ENCODE results near the gene OR2T35.
A peak's percentile ranks its signal among the peaks of the same experiment; 100 is the strongest.

OR2T35 gene

GRCh38 chr1:248625166-248625565 is 19.9 kb downstream of the OR2T35 start:
- no peak overlapping the region for H3K4me3 ChIP-seq (ENCODE audit: low read depth, low read length)
- no peak for TF ChIP-seq CTCF (IDR thresholded peaks at IDR 0.05; ENCODE audit: control insufficient read depth, extremely low read depth, insufficient read depth)
- DNase-seq (ENCODE audit: low read depth), result no peak

- H3K4me3 ChIP-seq (ENCODE audit: low read depth, low read length), result no peak overlapping the region
- peak; percentile 15 for DNase-seq (ENCODE audit: low read depth)
- TF ChIP-seq CTCF (IDR thresholded peaks at IDR 0.05; ENCODE audit: control insufficient read depth, extremely low read depth, insufficient read depth), result peak; percentile 44
Observed at GRCh38 chr1:248622570-248623001, 22.5 kb downstream of the OR2T35 start.

GRCh38 chr1:248621770-248622169 is 23.3 kb downstream of the OR2T35 start:
- H3K4me3 ChIP-seq (ENCODE audit: low read depth, low read length), result no peak overlapping the region
- TF ChIP-seq CTCF (IDR thresholded peaks at IDR 0.05; ENCODE audit: control insufficient read depth, extremely low read depth, insufficient read depth), result no peak
- DNase-seq (ENCODE audit: low read depth), result no peak

- DNase-seq (ENCODE audit: low read depth), result no peak
- no peak for TF ChIP-seq CTCF (IDR thresholded peaks at IDR 0.05; ENCODE audit: control insufficient read depth, extremely low read depth, insufficient read depth)
Observed at GRCh38 chr1:248618878-248619277, 26.2 kb downstream of the OR2T35 start.

GRCh38 chr1:248618119-248618518 is 27.0 kb downstream of the OR2T35 start:
- no peak for TF ChIP-seq CTCF (IDR thresholded peaks at IDR 0.05; ENCODE audit: control insufficient read depth, extremely low read depth, insufficient read depth)
- H3K4me3 ChIP-seq (ENCODE audit: low read depth, low read length), result no peak overlapping the region
- no peak for DNase-seq (ENCODE audit: low read depth)

More at GRCh38 chr1:248618878-248619277, 26.2 kb downstream of the OR2T35 start:
- H3K4me3 ChIP-seq (ENCODE audit: low read depth, low read length), result no peak overlapping the region

- no peak for TF ChIP-seq CTCF (IDR thresholded peaks at IDR 0.05; ENCODE audit: control insufficient read depth, extremely low read depth, insufficient read depth)
- H3K4me3 ChIP-seq (ENCODE audit: low read depth, low read length), result no peak overlapping the region
- no peak for DNase-seq (ENCODE audit: low read depth)
Observed at GRCh38 chr1:248613742-248614141, 31.3 kb downstream of the OR2T35 start.

GRCh38 chr1:248611883-248612414 is 33.1 kb downstream of the OR2T35 start:
- DNase-seq (ENCODE audit: low read depth), result no peak

More at GRCh38 chr1:248611883-248612414, 33.1 kb downstream of the OR2T35 start:
- TF ChIP-seq CTCF (IDR thresholded peaks at IDR 0.05; ENCODE audit: control insufficient read depth, extremely low read depth, insufficient read depth), result no peak
- H3K4me3 ChIP-seq (ENCODE audit: low read depth, low read length), result no peak overlapping the region

Measured in LNCaP clone FGC (cell line).